WTC11 (cell line): ENCODE measurements around the gene SPATA13.

Experiments used
- CBFB ChIP-seq: sonication (generic); formaldehyde crosslinking; IDR thresholded peaks from 2 replicates; pipeline ENCODE4 v1.8.1; 2022; ENCODE audit warnings: mild to moderate bottlenecking, low read depth, missing genetic modification reagents
- CREB1 ChIP-seq: sonication (generic); formaldehyde crosslinking; IDR thresholded peaks from 2 replicates; pipeline ENCODE4 v1.8.0; 2023; ENCODE audit warnings: mild to moderate bottlenecking, missing genetic modification reagents
- ETV6 ChIP-seq: sonication (generic); formaldehyde crosslinking; IDR thresholded peaks from 2 replicates; pipeline ENCODE4 v1.8.1; 2022; ENCODE audit warnings: mild to moderate bottlenecking, missing genetic modification reagents
- OVOL2 ChIP-seq: fragments of 250-450 bp; sonication (Bioruptor Pico); IDR thresholded peaks from 2 replicates; pipeline ENCODE4 v1.9.0; 2021; ENCODE audit warnings: mild to moderate bottlenecking, borderline replicate concordance
- RELA ChIP-seq: sonication (generic); formaldehyde crosslinking; IDR thresholded peaks from 2 replicates; pipeline ENCODE4 v1.8.1; 2022; ENCODE audit warnings: missing genetic modification reagents, mild to moderate bottlenecking, borderline replicate concordance
- ZNF138 ChIP-seq: sonication (generic); formaldehyde crosslinking; conservative IDR thresholded peaks from 2 replicates; pipeline ENCODE4 v1.8.1; 2022; ENCODE audit warnings: mild to moderate bottlenecking, moderate library complexity, missing genetic modification reagents
- TF ChIP-seq, protein P1 (sequence below): fragments of 200-600 bp; IDR thresholded peaks from 2 replicates; pipeline ENCODE4 v1.8.0; 2022; ENCODE audit warnings: antibody characterized with exemption
- TF ChIP-seq, protein P2 (sequence below): sonication (generic); formaldehyde crosslinking; IDR thresholded peaks from 2 replicates; pipeline ENCODE4 v1.8.0; 2022; ENCODE audit warnings: mild to moderate bottlenecking, missing genetic modification reagents
- TF ChIP-seq, protein P3 (sequence below): sonication (generic); formaldehyde crosslinking; IDR thresholded peaks from 2 replicates; pipeline ENCODE4 v1.8.0; 2022; ENCODE audit warnings: missing genetic modification reagents
- TF ChIP-seq, protein P4 (sequence below): sonication (generic); formaldehyde crosslinking; conservative IDR thresholded peaks from 2 replicates; pipeline ENCODE4 v1.8.1; 2022; ENCODE audit warnings: mild to moderate bottlenecking, missing genetic modification reagents
- TF ChIP-seq, protein P5 (sequence below): sonication (generic); formaldehyde crosslinking; IDR thresholded peaks from 2 replicates; pipeline ENCODE4 v1.8.1; 2023; ENCODE audit warnings: mild to moderate bottlenecking, missing genetic modification reagents, moderate library complexity

DNA sequence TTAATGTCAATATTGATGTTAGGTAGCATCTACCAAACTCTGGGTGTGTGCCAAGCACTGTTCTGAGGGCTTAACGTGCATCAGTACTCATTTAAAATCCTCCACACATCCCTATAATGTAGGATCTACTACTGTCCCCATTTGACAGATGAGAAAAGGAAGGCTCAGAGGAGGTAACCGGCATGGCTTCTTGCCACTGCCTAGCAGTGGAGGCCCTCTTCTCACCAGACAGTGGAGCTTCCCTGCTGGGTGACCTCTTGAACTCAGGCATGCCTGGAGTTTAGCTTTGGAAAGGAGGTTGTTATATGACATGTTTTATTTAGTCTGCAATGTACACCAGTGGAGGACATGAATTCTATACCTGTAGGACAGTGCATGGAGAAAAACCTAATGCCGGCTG, 2.1 kb downstream of the SPATA13 start:
- TF ChIP-seq RELA (CRISPR knock-in tag) (no peak), ETV6 (CRISPR knock-in tag) (no peak), CBFB (CRISPR knock-in tag) (no peak), CREB1 (CRISPR knock-in tag) (no peak), OVOL2 (CRISPR knock-in tag) (no peak), ZNF138 (CRISPR knock-in tag) (no peak)
- TF ChIP-seq, protein P1, sequence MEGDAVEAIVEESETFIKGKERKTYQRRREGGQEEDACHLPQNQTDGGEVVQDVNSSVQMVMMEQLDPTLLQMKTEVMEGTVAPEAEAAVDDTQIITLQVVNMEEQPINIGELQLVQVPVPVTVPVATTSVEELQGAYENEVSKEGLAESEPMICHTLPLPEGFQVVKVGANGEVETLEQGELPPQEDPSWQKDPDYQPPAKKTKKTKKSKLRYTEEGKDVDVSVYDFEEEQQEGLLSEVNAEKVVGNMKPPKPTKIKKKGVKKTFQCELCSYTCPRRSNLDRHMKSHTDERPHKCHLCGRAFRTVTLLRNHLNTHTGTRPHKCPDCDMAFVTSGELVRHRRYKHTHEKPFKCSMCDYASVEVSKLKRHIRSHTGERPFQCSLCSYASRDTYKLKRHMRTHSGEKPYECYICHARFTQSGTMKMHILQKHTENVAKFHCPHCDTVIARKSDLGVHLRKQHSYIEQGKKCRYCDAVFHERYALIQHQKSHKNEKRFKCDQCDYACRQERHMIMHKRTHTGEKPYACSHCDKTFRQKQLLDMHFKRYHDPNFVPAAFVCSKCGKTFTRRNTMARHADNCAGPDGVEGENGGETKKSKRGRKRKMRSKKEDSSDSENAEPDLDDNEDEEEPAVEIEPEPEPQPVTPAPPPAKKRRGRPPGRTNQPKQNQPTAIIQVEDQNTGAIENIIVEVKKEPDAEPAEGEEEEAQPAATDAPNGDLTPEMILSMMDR, result no peak
- TF ChIP-seq, protein P2, sequence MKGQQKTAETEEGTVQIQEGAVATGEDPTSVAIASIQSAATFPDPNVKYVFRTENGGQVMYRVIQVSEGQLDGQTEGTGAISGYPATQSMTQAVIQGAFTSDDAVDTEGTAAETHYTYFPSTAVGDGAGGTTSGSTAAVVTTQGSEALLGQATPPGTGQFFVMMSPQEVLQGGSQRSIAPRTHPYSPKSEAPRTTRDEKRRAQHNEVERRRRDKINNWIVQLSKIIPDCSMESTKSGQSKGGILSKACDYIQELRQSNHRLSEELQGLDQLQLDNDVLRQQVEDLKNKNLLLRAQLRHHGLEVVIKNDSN (CRISPR knock-in tag), result no peak
- TF ChIP-seq, protein P3, sequence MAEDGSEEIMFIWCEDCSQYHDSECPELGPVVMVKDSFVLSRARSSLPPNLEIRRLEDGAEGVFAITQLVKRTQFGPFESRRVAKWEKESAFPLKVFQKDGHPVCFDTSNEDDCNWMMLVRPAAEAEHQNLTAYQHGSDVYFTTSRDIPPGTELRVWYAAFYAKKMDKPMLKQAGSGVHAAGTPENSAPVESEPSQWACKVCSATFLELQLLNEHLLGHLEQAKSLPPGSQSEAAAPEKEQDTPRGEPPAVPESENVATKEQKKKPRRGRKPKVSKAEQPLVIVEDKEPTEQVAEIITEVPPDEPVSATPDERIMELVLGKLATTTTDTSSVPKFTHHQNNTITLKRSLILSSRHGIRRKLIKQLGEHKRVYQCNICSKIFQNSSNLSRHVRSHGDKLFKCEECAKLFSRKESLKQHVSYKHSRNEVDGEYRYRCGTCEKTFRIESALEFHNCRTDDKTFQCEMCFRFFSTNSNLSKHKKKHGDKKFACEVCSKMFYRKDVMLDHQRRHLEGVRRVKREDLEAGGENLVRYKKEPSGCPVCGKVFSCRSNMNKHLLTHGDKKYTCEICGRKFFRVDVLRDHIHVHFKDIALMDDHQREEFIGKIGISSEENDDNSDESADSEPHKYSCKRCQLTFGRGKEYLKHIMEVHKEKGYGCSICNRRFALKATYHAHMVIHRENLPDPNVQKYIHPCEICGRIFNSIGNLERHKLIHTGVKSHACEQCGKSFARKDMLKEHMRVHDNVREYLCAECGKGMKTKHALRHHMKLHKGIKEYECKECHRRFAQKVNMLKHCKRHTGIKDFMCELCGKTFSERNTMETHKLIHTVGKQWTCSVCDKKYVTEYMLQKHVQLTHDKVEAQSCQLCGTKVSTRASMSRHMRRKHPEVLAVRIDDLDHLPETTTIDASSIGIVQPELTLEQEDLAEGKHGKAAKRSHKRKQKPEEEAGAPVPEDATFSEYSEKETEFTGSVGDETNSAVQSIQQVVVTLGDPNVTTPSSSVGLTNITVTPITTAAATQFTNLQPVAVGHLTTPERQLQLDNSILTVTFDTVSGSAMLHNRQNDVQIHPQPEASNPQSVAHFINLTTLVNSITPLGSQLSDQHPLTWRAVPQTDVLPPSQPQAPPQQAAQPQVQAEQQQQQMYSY (CRISPR knock-in tag), result no peak
- TF ChIP-seq, protein P4, sequence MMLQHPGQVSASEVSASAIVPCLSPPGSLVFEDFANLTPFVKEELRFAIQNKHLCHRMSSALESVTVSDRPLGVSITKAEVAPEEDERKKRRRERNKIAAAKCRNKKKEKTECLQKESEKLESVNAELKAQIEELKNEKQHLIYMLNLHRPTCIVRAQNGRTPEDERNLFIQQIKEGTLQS (CRISPR knock-in tag), result no peak
- TF ChIP-seq, protein P5, sequence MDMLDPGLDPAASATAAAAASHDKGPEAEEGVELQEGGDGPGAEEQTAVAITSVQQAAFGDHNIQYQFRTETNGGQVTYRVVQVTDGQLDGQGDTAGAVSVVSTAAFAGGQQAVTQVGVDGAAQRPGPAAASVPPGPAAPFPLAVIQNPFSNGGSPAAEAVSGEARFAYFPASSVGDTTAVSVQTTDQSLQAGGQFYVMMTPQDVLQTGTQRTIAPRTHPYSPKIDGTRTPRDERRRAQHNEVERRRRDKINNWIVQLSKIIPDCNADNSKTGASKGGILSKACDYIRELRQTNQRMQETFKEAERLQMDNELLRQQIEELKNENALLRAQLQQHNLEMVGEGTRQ (CRISPR knock-in tag), result no peak
